GM18861 (cell line): ENCODE results near the gene HAP1.
"Not testable (repeated sequence)": the region's sequence is repeated elsewhere in the genome, so short reads cannot be mapped to it uniquely, and the experiment has no call there.

Source experiments
- ATAC-seq: cut with Tn5 transposase; IDR thresholded peaks from one replicate; pipeline ENCODE4 v1.9.1; 2021; ENCODE audit not compliant: unreplicated experiment

The HAP1 gene

GRCh38 chr17:41734139-41734948, at the start of gene HAP1:
HAP1 (minus strand) TSS chr17:41734643; CDS start chr17:41734634, 9 bp downstream.
- ATAC-seq: no peak

GRCh38 chr17:41782142-41782541, 47.7 kb upstream of the HAP1 start:
- no peak for ATAC-seq

DNA sequence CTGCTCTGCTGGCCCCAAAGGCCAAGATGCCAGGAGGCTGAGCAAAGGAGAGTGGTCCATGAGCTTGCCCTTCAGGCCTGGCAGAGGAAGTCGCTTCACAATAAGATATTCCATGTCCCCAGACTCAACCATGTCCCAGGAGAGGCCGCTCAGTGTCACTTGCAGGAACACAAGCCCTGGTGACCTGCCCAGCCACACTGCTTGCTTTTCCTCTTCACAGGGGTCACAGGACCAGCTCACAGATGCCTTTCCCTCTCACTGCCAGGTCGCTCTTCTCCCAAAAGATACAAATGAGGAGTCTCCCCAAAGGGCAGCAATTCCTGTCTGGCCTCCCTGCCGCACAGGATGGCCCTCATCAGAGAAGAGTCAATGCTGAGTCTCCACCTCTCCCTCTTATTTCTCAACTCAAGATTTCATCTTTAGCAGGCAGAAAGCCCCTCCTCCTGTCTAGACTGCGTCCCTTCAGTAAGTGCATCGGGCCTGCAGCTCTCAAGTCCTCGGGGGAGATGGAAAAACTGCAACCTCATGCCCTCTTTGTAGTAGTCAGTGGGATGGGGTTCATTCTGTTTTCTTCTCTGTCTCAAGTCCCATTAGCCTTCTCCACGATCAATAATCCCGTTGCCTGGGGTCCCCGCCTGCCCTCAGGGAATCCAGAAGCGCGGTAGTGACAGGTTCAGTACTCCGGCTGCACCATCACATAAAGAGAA, 47.1 kb upstream of the HAP1 start:
- no peak for ATAC-seq

GRCh38 chr17:41779954-41780353, 45.5 kb upstream of the HAP1 start:
- ATAC-seq: no peak

- no peak for ATAC-seq
These were observed 43.2 kb upstream of the HAP1 start for GRCh38 chr17:41777574-41778188.

- no peak for ATAC-seq
These were observed 42.7 kb upstream of the HAP1 start for GRCh38 chr17:41777157-41777573.

GRCh38 chr17:41776262-41776900, 41.9 kb upstream of the HAP1 start:
- not testable (repeated sequence) for ATAC-seq

- no peak for ATAC-seq
These were observed 41.2 kb upstream of the HAP1 start for GRCh38 chr17:41775394-41776226.

GRCh38 chr17:41773731-41774193, 39.3 kb upstream of the HAP1 start:
- ATAC-seq: no peak

DNA sequence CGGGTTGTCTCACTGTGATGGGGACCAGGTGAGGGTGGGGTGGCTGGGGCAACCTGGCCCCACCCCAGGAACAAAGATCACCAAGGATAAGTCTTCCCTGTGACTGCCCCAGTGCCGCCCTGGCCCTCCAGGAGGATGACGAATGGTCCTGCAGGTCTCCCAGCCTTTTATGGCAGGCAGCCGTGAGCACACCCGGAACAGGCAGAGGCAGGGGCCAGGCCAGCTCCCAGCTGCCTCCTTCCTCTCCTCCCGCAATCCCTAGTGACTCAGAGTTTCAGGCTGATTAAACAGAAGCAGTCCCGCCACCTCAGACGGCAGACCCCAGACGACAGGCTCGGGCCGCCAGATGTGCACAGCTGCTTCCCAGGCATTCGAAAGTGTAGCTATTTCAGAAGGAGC, 38.7 kb upstream of the HAP1 start:
- ATAC-seq: no peak

DNA sequence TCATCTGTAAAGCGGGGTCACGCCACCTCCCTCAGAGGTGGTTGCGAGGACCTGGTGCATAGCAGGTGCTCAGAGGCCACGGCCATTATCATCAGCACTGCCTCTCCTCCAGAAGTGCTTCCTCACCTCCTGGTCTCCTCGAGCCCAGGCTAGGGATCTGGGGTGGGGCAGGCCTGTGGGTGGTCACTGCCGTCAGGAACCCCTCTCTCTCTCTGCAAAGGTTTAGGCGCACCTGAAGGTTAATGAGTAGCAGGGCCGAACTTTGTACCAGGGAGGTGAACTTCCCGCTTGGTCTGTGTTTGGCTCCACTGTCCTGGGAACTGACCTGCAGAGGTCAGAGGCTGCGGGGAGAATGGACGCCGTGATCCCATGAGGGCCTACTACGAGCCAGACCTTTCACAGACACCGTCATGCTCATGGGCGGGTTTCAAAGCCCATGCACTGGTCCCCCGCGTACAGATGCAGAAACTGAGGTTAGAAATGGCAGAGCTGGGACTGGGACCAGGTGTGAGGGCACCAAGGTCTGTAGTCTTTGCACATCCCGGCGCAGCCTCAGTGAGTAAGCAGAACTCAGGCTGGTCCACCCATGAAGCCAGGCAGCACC, 38.2 kb upstream of the HAP1 start:
- no peak for ATAC-seq

DNA sequence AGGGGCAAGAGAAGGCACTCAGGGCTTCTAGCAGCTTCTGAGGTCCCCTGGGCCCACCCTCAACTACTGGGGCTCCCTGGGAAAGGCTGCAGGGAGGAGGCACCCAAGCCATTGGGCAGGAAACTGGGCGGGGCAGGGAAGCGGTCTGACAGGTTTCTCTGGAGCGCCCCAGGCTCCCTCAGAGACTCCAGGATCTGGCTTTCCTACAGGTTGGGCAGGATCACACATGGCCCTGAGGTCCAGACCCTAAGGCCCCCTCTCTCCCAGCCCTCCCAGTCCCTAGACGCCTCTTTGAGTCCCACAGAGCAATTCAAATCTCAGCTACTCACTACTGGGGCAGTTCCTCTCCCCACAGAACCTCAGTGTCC, 37.8 kb upstream of the HAP1 start:
- ATAC-seq: no peak

DNA sequence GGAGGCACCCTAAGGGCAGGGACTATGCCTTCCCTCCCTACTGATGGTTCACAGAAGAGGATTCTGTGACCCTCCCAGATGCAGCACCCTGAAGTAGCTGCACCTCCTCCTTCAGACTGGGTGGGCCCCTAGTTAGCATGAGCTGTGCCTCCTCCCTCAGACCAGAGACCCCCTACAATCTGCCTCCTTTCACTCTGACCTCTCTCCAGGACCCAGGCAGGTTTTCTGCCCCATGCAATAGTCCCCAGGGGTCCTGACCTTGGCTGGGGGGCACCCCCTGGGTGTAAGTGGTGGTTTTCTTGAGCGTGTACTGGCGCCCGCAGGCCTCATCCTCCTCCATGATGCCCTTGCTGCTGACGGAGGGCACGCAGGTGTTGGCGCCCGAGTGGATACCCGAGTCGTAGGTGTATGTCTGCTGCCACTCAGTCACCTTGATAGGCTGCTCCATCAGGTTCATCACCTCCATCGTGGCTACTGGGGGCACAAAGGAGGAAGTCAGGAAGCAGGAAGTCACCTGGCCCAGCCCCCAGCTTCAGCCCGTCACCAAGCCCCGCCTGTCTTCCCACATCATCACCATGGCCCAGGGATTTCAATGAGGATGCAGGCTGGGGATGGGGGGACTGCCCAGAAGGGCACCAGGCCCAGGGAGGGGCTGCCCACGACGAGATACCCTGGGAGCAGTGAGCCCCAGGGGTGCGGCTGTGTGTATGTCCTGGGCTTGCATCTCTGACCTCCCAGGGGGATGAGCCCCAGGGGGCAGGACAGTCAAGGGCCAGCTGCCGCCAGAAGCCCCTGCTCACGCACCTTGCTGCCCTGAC, 37.2 kb upstream of the HAP1 start:
- ATAC-seq: no peak

GRCh38 chr17:41769985-41770384, 35.5 kb upstream of the HAP1 start:
- no peak for ATAC-seq

DNA sequence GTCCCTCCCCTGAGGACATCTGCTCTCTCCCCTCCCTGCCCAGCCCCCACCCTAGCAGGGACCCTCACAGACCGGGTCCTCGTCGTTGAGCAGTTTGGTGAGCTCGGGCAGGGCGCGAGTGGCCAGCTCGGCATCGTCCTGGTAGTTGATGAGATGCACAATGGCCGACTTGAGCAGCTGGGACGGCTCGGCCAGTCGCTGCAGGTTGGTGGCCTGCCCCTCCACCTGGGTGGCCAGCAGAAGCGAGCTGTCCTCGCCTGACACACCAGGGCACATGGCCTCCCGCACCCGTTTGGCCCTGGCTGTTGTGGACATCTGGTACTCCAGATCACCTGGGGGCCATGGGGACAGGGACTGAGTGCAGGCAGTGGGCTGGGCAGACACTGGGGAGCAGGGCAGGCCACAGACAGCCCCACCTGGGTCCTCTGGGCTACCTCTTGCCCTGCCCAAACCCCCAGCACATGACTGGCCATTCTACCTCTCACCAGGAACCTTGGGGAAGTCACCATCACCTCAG, 35.0 kb upstream of the HAP1 start:
- no peak for ATAC-seq

- no peak for ATAC-seq
These were observed 34.3 kb upstream of the HAP1 start for GRCh38 chr17:41768682-41769288.

- no peak for ATAC-seq
These were observed 33.0 kb upstream of the HAP1 start for GRCh38 chr17:41767324-41768042.

GRCh38 chr17:41766135-41766534, 31.7 kb upstream of the HAP1 start:
- no peak for ATAC-seq
